Endothelial cell of umbilical vein (primary cell): ENCODE data around the gene CXXC5. TPM values are rescaled to one million over a fixed set of nuclear protein-coding genes. Genes with fewer than 3 reads are reported as not detected.
A peak's percentile ranks its signal among the peaks of the same experiment; 100 is the strongest.

Experiments
- BruUV-seq: library from RNA; stranded (reverse); fragments of 400-500 nt; replicated peaks from 2 replicates; lab custom pipeline; 2021; lab: Mats Ljungman, UMichigan
- CTCF ChIA-PET: fragments of 300-600, 350-600 bp; sonication (Branson Sonifier 250); formaldehyde crosslinking; loops from one replicate; lab custom pipeline; 2021; ENCODE audit warnings: antibody characterized with exemption, inconsistent platforms; lab: Charles Lee
- POLR2A ChIA-PET: fragments of 300-600, 350-600 bp; sonication (Branson Sonifier 250); formaldehyde crosslinking; loops from one replicate; lab custom pipeline; 2021; ENCODE audit warnings: antibody characterized with exemption, inconsistent platforms; lab: Charles Lee
- DNase-seq: peaks from one replicate; pipeline ENCODE4 v3.0.0-alpha.2; 2011; ENCODE audit warnings: low read depth, low spot score
- FAIRE-seq: peaks from 2 replicates; lab custom pipeline; 2011; peaks lifted over from hg19 to GRCh38; lab: Jason Lieb, UNC
- H2AFZ ChIP-seq: 2 replicates; pipeline ENCODE4 v1.6.0; 2012; ENCODE audit warnings: low read depth, low read length, control low read depth, inconsistent platforms
- H3K27ac ChIP-seq: 2 replicates; pipeline ENCODE4 v1.5.1; 2011; ENCODE audit warnings: low read depth, mild to moderate bottlenecking, control low read depth, low read length, moderate library complexity; ENCODE audit not compliant: insufficient read depth
- H3K27me3 ChIP-seq, 2 experiments: 2 replicates each; pipeline versions ENCODE4 v1.6.0 to v1.6.1; 2011; ENCODE audit warnings: low read length in 2 of 2, mixed read lengths in 1 of 2; ENCODE audit not compliant: control insufficient read depth in 2 of 2, insufficient read depth in 2 of 2
- H3K36me3 ChIP-seq, 2 experiments: 2 replicates in 1 of 2; 3 replicates in 1 of 2; pipeline ENCODE4 v1.5.1; 2011; ENCODE audit warnings: low read length in 2 of 2, mild to moderate bottlenecking in 1 of 2, moderate library complexity in 1 of 2; ENCODE audit not compliant: control insufficient read depth in 2 of 2, insufficient read depth in 2 of 2; ENCODE audit errors: extremely low read depth in 1 of 2
- H3K4me1 ChIP-seq: 3 replicates; pipeline ENCODE4 v1.5.1; 2011; ENCODE audit warnings: mild to moderate bottlenecking, low read length; ENCODE audit not compliant: control insufficient read depth, insufficient read depth; ENCODE audit errors: extremely low read depth
- H3K4me2 ChIP-seq: 2 replicates; pipeline ENCODE4 v1.6.1; 2011; ENCODE audit warnings: low read length, control low read depth, mixed read lengths; ENCODE audit not compliant: insufficient read depth
- H3K4me3 ChIP-seq, 3 experiments: fragments of 200-600 bp in 1 of 3; sonication (generic), shearing (Covaris generic) in 1 of 3; replicated peaks in 1 of 3; 2 replicates each; pipeline ENCODE4 v1.5.1; 2011 to 2016; ENCODE audit warnings: control low read depth in 3 of 3, low read length in 3 of 3, mild to moderate bottlenecking in 2 of 3, inconsistent platforms in 1 of 3, low read depth in 1 of 3, moderate library complexity in 1 of 3; ENCODE audit not compliant: insufficient read depth in 1 of 3
- H3K79me2 ChIP-seq: 2 replicates; pipeline ENCODE4 v1.6.0; 2012; ENCODE audit warnings: low read length, inconsistent platforms; ENCODE audit not compliant: control insufficient read depth, insufficient read depth
- H3K9ac ChIP-seq: replicated peaks from 2 replicates; pipeline ENCODE3; 2011; ENCODE audit warnings: low read length, control low read depth; ENCODE audit not compliant: insufficient read depth; ENCODE audit errors: extremely low read depth
- H3K9me1 ChIP-seq: replicated peaks from 3 replicates; pipeline ENCODE4 v1.6.0; 2011; ENCODE audit warnings: mild to moderate bottlenecking, low read length; ENCODE audit not compliant: control insufficient read depth, insufficient read depth; ENCODE audit errors: extremely low read depth
- H3K9me3 ChIP-seq: replicated peaks from 2 replicates; pipeline ENCODE4 v1.5.1; 2012; ENCODE audit warnings: low read length, inconsistent platforms; ENCODE audit not compliant: control insufficient read depth, insufficient read depth
- H4K20me1 ChIP-seq: replicated peaks from 2 replicates; pipeline ENCODE3; 2011; ENCODE audit warnings: mild to moderate bottlenecking, low read length; ENCODE audit not compliant: control insufficient read depth, insufficient read depth; ENCODE audit errors: extremely low read depth
- CTCF ChIP-seq, 2 donors: IDR thresholded peaks; 1 replicate in 1 of 2; 2 replicates in 1 of 2; pipeline ENCODE4 v1.5.1; 2011; ENCODE audit warnings: low read length in 2 of 2, mild to moderate bottlenecking in 2 of 2, moderate library complexity in 2 of 2, control low read depth in 1 of 2, inconsistent platforms in 1 of 2, low read depth in 1 of 2; ENCODE audit not compliant: insufficient read depth in 1 of 2; ENCODE audit errors: extremely low read depth in 1 of 2
- EZH2 ChIP-seq: IDR thresholded peaks from 2 replicates; pipeline ENCODE4 v1.6.1; 2012; ENCODE audit warnings: borderline replicate concordance, low read depth, mild to moderate bottlenecking, moderate library complexity, low read length, inconsistent platforms; ENCODE audit not compliant: severe bottlenecking
- FOS ChIP-seq: IDR thresholded peaks from 2 replicates; pipeline ENCODE4 v1.6.1; 2011; ENCODE audit warnings: mild to moderate bottlenecking, low read length, moderate library complexity, borderline replicate concordance; ENCODE audit not compliant: insufficient read depth
- GATA2 ChIP-seq: IDR thresholded peaks from 2 replicates; pipeline ENCODE4 v1.7.0; 2011; ENCODE audit warnings: low read depth, mild to moderate bottlenecking, moderate library complexity, mixed read lengths, low read length; ENCODE audit not compliant: insufficient read length, insufficient read depth
- JUN ChIP-seq: IDR thresholded peaks from 2 replicates; pipeline ENCODE4 v1.6.1; 2011; ENCODE audit warnings: borderline replicate concordance, low read depth; ENCODE audit not compliant: insufficient read length, insufficient read depth
- MYC ChIP-seq: IDR thresholded peaks from one replicate; pipeline ENCODE4 v1.6.1; 2011; ENCODE audit warnings: mild to moderate bottlenecking, low read depth, low read length
- POLR2A ChIP-seq: IDR thresholded peaks from 2 replicates; pipeline ENCODE4 v1.6.1; 2012; ENCODE audit warnings: low read depth, mild to moderate bottlenecking, control low read depth, low read length
- POLR2AphosphoS5 ChIP-seq: IDR thresholded peaks from 2 replicates; pipeline ENCODE4 v1.6.1; 2012; ENCODE audit warnings: low read depth, mild to moderate bottlenecking, control low read depth, low read length, moderate library complexity; ENCODE audit not compliant: insufficient read depth
- dilution Hi-C: fragments of 300-500 bp; cut with MboI; formaldehyde crosslinking; loops from one replicate; pipeline ENCODE4 v1.15.0; 2019; ENCODE audit warnings: low sequenced_read_pairs; ENCODE audit not compliant: extremely low pct_ligation_motif_present
- intact Hi-C: fragments of 100-400 bp; cut with micrococcal nuclease; formaldehyde crosslinking; loops from one replicate; pipeline ENCODE4 v1.10.0; 2022
- polyA plus RNA-seq, 4 experiments: library from polyadenylated mRNA; depleted of rRNA in 3 of 4; stranded (reverse) in 3 of 4; unstranded in 1 of 4; fragments of >200 nt; gene quantifications; 2 replicates each; pipeline versions ENCODE4 v1.2.1 to v1.2.3, GENCODE V29; 2011 to 2012; ENCODE audit warnings: missing spikeins in 1 of 4
- total RNA-seq: library from RNA; stranded (reverse); gene quantifications from 2 replicates; pipeline ENCODE4 v1.2.3, GENCODE V29; 2021
- TF ChIP-seq, protein P1 (sequence below): IDR thresholded peaks from 2 replicates; pipeline ENCODE4 v1.6.1; 2011; ENCODE audit not compliant: insufficient read depth, insufficient read length

Gene CXXC5
- total and polyA plus RNA-seq, 2 donors (not counting 3 experiments of a cell fraction or from before 2014, with no cell fraction given): 2.7 to 5.5 TPM

- Histone ChIP-seq H3K36me3 (no peaks in the 10 kb centered on the region), H3K79me2 (no peaks in the 10 kb centered on the region), H4K20me1 (peaks cover 2% of the 10 kb centered on the region), H3K27me3 (no peaks in the 10 kb centered on the region), H3K9me1 (no peaks in the 10 kb centered on the region), H3K27ac (no peak overlapping the region), H3K4me1 (peaks cover 22% of the 10 kb centered on the region), H3K9me3 (no peaks in the 10 kb centered on the region), H3K4me3 (no peak overlapping the region), H3K9ac (no peak overlapping the region), H3K4me2 (no peak overlapping the region), H2AFZ (no peak overlapping the region)
- intact Hi-C loops (no loop called here), dilution Hi-C loops (no loop called here)
- DNase-seq: peak; percentile 38
- FAIRE-seq: peak; percentile 50
- CTCF ChIA-PET: interaction anchor here (0.7 to 10.3 kb wide), 7 partner anchors 10 to 129 kb away, joined by 3 to 240 read pairs (median 13); partner anchors contain the start of gene CXXC5
- no peak for TF ChIP-seq EZH2
- no peak for TF ChIP-seq CTCF (IDR thresholded peaks at IDR 0.05; ENCODE audit: extremely low read depth in 1 of 2, insufficient read depth in 1 of 2, low read depth in 1 of 2, low read length in 2 of 2)
- TF ChIP-seq, protein P1, sequence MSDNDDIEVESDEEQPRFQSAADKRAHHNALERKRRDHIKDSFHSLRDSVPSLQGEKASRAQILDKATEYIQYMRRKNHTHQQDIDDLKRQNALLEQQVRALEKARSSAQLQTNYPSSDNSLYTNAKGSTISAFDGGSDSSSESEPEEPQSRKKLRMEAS: no peak
- no peak for TF ChIP-seq POLR2AphosphoS5
- TF ChIP-seq JUN: no peak
- no peak for TF ChIP-seq MYC
- TF ChIP-seq POLR2A: no peak
- no peak for TF ChIP-seq FOS
- no peak for TF ChIP-seq GATA2
- POLR2A ChIA-PET: interaction anchor here (0.5 to 1.5 kb wide), 2 partner anchors 10 to 14 kb away, joined by 3 to 7 read pairs; partner anchors contain the start of gene CXXC5
- BruUV-seq: no TSS peak
Observed at GRCh38 chr5:139638090-139638735, 9.9 kb upstream of the CXXC5 start.
